ENCODE results near the gene CBLN1.

- no peak for TF ChIP-seq EZH2 (IDR thresholded peaks at IDR 0.05; ENCODE audit: low read depth)
- no peak for TF ChIP-seq CTCF (conservative IDR thresholded peaks at IDR 0.05)
These were observed 46.7 kb upstream of the CBLN1 start for GRCh38 chr16:49328325-49328724.
